Measurements from ENCODE around the gene GARNL3. TPM values are rescaled to one million over a fixed set of nuclear protein-coding genes. Genes with fewer than 3 reads are reported as not detected.

GARNL3 gene
- total RNA-seq, 1 experiment from 2014 or later, result 1.1 TPM

- DNase-seq (ENCODE audit: low spot score), result no peak
Observed at GRCh38 chr9:127404631-127405030, 140.1 kb downstream of the GARNL3 start.

- DNase-seq (ENCODE audit: low spot score), result no peak
Observed at GRCh38 chr9:127405344-127406125, 141.0 kb downstream of the GARNL3 start.

- no peak for DNase-seq (ENCODE audit: low spot score)
Observed at GRCh38 chr9:127406799-127407491, 142.4 kb downstream of the GARNL3 start.

- no peak for DNase-seq (ENCODE audit: low spot score)
Observed at GRCh38 chr9:127407492-127407843, 142.9 kb downstream of the GARNL3 start.

- DNase-seq (ENCODE audit: low spot score), result no peak
Observed at GRCh38 chr9:127411122-127411521, 146.5 kb downstream of the GARNL3 start.

- no peak for DNase-seq (ENCODE audit: low spot score)
Observed at GRCh38 chr9:127415141-127415540, 150.6 kb downstream of the GARNL3 start.

GRCh38 chr9:127415657-127416056, 151.1 kb downstream of the GARNL3 start:
- no peak for DNase-seq (ENCODE audit: low spot score)

GRCh38 chr9:127417131-127418036, 152.8 kb downstream of the GARNL3 start:
- peak; percentile 59 for DNase-seq (ENCODE audit: low spot score)

- DNase-seq (ENCODE audit: low spot score), result no peak
Observed at GRCh38 chr9:127418037-127418471, 153.5 kb downstream of the GARNL3 start.

- no peak for DNase-seq (ENCODE audit: low spot score)
Observed at GRCh38 chr9:127419348-127419747, 154.8 kb downstream of the GARNL3 start.

GRCh38 chr9:127421057-127421456, 156.5 kb downstream of the GARNL3 start:
- no peak for DNase-seq (ENCODE audit: low spot score)

GRCh38 chr9:127422133-127422782, 157.7 kb downstream of the GARNL3 start:
- DNase-seq (ENCODE audit: low spot score), result no peak

- no peak for DNase-seq (ENCODE audit: low spot score)
Observed at GRCh38 chr9:127422787-127423186, 158.2 kb downstream of the GARNL3 start.

- no peak for DNase-seq (ENCODE audit: low spot score)
Observed at GRCh38 chr9:127423476-127423933, 158.9 kb downstream of the GARNL3 start.

GRCh38 chr9:127423934-127424675, 159.5 kb downstream of the GARNL3 start, which contains the start of gene ZNF79:
TSS of gene ZNF79 (plus strand) at chr9:127424382. CDS start at chr9:127424788, 406 bp downstream.
- DNase-seq (ENCODE audit: low spot score), result peak; percentile 89

- no peak for DNase-seq (ENCODE audit: low spot score)
Observed at GRCh38 chr9:127424676-127424999, 160.1 kb downstream of the GARNL3 start.

GRCh38 chr9:127426756-127427155, 162.2 kb downstream of the GARNL3 start:
- DNase-seq (ENCODE audit: low spot score), result no peak

- DNase-seq (ENCODE audit: low spot score), result no peak
Observed at GRCh38 chr9:127428348-127428747, 163.8 kb downstream of the GARNL3 start.

- DNase-seq (ENCODE audit: low spot score), result no peak
Observed at GRCh38 chr9:127430415-127430814, 165.8 kb downstream of the GARNL3 start.

GRCh38 chr9:127437497-127438264, 173.1 kb downstream of the GARNL3 start:
- DNase-seq (ENCODE audit: low spot score), result no peak
